HG02610 (cell line): Measurements from ENCODE around the gene PGK2.

Experiments
- ATAC-seq: cut with Tn5 transposase; IDR thresholded peaks from one replicate; pipeline ENCODE4 v1.9.1; 2021; ENCODE audit warnings: mild to moderate bottlenecking, moderate library complexity; ENCODE audit not compliant: unreplicated experiment

The PGK2 gene

DNA sequence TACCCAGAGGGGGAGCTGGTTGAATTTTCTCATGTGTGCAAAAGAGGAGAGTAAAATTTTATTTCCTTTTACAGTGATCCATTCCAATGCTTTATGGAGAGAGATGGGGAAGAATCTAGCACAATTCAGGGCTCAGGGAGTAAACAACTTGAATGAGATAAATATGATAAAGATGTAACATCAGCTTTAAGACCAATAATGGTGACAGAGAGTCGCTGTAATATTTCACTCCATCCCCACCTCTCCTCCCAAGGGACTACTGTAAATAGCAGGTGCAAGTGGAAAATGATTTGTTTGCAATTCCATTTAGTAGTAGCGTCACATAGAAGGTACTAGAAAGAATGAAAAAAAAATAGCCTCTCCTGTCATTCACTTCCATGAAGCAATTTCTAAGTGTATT lies 47.7 kb downstream of the PGK2 start:
- ATAC-seq = no peak

DNA sequence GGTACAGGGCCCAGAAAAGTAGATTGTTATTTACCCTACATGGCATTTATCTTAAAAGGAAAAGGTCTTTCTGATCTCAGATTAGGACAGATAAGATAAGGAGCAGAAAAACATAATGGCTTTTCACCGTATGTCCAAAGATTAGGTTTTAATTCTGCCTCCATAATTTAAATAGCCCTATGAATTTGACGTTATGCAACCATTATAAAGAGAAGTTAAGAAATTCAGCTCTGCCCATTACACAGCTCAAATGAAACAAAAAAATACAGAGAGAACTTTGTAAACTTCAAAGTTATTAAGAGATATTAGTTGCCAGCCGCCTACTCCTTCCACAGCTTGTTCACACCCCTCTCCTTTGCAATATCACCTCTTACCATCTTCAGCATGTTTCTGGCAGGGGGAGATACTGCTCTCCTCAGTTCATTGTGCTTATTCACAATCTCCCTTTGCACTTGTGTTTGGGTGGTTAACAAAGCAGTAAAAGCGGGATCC lies 51.0 kb downstream of the PGK2 start:
- ATAC-seq = no peak
